HL-60 (cell line): ENCODE measurements around the gene ZBED4.

Source experiments
- GABPA ChIP-seq: IDR thresholded peaks from 2 replicates; pipeline ENCODE4 v1.6.1; 2012; ENCODE audit warnings: low read depth
- POLR2AphosphoS5 ChIP-seq: IDR thresholded peaks from 2 replicates; pipeline ENCODE4 v1.6.1; 2012; ENCODE audit warnings: low read depth
- TF ChIP-seq, protein P1 (sequence below): IDR thresholded peaks from 2 replicates; pipeline ENCODE4 v1.6.1; 2012; ENCODE audit warnings: low read depth; ENCODE audit not compliant: insufficient replicate concordance
- TF ChIP-seq, protein P2 (sequence below): IDR thresholded peaks from one replicate; pipeline ENCODE4 v1.5.1; 2011; ENCODE audit warnings: low read length, control low read depth, inconsistent platforms; ENCODE audit not compliant: insufficient read depth

DNA sequence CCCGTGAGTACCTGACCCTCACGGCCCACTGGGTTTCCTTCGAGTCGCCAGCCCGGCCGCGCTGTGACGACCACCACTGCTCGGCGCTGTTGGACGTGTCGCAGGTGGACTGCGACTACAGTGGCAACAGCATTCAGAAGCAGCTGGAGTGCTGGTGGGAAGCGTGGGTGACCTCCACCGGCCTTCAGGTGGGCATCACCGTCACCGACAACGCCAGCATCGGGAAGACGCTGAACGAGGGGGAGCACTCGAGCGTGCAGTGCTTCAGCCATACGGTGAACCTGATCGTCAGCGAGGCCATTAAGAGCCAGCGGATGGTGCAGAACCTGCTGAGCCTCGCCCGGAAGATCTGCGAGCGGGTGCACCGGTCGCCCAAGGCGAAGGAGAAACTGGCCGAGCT lies 32.2 kb downstream of the ZBED4 start:
- TF ChIP-seq, protein P1, sequence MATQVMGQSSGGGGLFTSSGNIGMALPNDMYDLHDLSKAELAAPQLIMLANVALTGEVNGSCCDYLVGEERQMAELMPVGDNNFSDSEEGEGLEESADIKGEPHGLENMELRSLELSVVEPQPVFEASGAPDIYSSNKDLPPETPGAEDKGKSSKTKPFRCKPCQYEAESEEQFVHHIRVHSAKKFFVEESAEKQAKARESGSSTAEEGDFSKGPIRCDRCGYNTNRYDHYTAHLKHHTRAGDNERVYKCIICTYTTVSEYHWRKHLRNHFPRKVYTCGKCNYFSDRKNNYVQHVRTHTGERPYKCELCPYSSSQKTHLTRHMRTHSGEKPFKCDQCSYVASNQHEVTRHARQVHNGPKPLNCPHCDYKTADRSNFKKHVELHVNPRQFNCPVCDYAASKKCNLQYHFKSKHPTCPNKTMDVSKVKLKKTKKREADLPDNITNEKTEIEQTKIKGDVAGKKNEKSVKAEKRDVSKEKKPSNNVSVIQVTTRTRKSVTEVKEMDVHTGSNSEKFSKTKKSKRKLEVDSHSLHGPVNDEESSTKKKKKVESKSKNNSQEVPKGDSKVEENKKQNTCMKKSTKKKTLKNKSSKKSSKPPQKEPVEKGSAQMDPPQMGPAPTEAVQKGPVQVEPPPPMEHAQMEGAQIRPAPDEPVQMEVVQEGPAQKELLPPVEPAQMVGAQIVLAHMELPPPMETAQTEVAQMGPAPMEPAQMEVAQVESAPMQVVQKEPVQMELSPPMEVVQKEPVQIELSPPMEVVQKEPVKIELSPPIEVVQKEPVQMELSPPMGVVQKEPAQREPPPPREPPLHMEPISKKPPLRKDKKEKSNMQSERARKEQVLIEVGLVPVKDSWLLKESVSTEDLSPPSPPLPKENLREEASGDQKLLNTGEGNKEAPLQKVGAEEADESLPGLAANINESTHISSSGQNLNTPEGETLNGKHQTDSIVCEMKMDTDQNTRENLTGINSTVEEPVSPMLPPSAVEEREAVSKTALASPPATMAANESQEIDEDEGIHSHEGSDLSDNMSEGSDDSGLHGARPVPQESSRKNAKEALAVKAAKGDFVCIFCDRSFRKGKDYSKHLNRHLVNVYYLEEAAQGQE, result no peak
- TF ChIP-seq, protein P2, sequence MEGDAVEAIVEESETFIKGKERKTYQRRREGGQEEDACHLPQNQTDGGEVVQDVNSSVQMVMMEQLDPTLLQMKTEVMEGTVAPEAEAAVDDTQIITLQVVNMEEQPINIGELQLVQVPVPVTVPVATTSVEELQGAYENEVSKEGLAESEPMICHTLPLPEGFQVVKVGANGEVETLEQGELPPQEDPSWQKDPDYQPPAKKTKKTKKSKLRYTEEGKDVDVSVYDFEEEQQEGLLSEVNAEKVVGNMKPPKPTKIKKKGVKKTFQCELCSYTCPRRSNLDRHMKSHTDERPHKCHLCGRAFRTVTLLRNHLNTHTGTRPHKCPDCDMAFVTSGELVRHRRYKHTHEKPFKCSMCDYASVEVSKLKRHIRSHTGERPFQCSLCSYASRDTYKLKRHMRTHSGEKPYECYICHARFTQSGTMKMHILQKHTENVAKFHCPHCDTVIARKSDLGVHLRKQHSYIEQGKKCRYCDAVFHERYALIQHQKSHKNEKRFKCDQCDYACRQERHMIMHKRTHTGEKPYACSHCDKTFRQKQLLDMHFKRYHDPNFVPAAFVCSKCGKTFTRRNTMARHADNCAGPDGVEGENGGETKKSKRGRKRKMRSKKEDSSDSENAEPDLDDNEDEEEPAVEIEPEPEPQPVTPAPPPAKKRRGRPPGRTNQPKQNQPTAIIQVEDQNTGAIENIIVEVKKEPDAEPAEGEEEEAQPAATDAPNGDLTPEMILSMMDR, result no peak
- TF ChIP-seq POLR2AphosphoS5 (no peak), GABPA (no peak)
